Keratinocyte (primary cell): Measurements from ENCODE around the gene PIBF1. TPM values are rescaled to one million over a fixed set of nuclear protein-coding genes. Genes with fewer than 3 reads are reported as not detected.

Experiments
- DNase-seq: peaks from one replicate; pipeline ENCODE4 v3.0.0-alpha.2; 2011; ENCODE audit warnings: low read depth, missing footprints, low spot score
- FAIRE-seq: peaks from 2 replicates; lab custom pipeline; 2011; peaks lifted over from hg19 to GRCh38; lab: Jason Lieb, UNC
- H2AFZ ChIP-seq: 2 replicates; pipeline ENCODE4 v1.6.0; 2012; ENCODE audit warnings: low read length, control low read depth, inconsistent platforms; ENCODE audit not compliant: control insufficient read depth
- H3K27ac ChIP-seq: 2 replicates; pipeline ENCODE4 v1.5.1; 2011; ENCODE audit warnings: low read length; ENCODE audit not compliant: control insufficient read depth, insufficient read depth
- H3K27me3 ChIP-seq: 3 replicates; pipeline ENCODE4 v1.6.0; 2011; ENCODE audit warnings: low read length; ENCODE audit not compliant: control insufficient read depth, insufficient read depth; ENCODE audit errors: extremely low read depth
- H3K36me3 ChIP-seq, 2 experiments: 2 replicates in 1 of 2; 3 replicates in 1 of 2; pipeline ENCODE4 v1.5.1; 2011; ENCODE audit warnings: low read length in 2 of 2, mild to moderate bottlenecking in 1 of 2; ENCODE audit not compliant: control insufficient read depth in 2 of 2, insufficient read depth in 2 of 2; ENCODE audit errors: extremely low read depth in 1 of 2
- H3K4me1 ChIP-seq: 3 replicates; pipeline ENCODE4 v1.5.1; 2011; ENCODE audit warnings: low read length; ENCODE audit not compliant: control insufficient read depth, insufficient read depth; ENCODE audit errors: extremely low read depth
- H3K4me2 ChIP-seq: 3 replicates; pipeline ENCODE4 v1.6.0; 2011; ENCODE audit warnings: low read depth, low read length; ENCODE audit not compliant: control insufficient read depth, insufficient read depth; ENCODE audit errors: extremely low read depth
- H3K4me3 ChIP-seq, 3 experiments: fragments of 200-600 bp in 1 of 3; sonication (generic) in 1 of 3; 2 replicates in 2 of 3; 3 replicates in 1 of 3; pipeline ENCODE4 v1.5.1; 2011 to 2016; ENCODE audit warnings: low read length in 3 of 3, mild to moderate bottlenecking in 3 of 3, control low read depth in 2 of 3, inconsistent platforms in 1 of 3, low read depth in 1 of 3, mixed read lengths in 1 of 3, mixed run types in 1 of 3, moderate library complexity in 1 of 3; ENCODE audit not compliant: control insufficient read depth in 2 of 3, insufficient read depth in 2 of 3; ENCODE audit errors: extremely low read depth in 1 of 3
- H3K79me2 ChIP-seq: 2 replicates; pipeline ENCODE4 v1.6.0; 2012; ENCODE audit warnings: low read length; ENCODE audit not compliant: control insufficient read depth, insufficient read depth
- H3K9ac ChIP-seq: 3 replicates; pipeline ENCODE4 v1.6.0; 2011; ENCODE audit warnings: low read length; ENCODE audit not compliant: control insufficient read depth, insufficient read depth; ENCODE audit errors: extremely low read depth
- H3K9me1 ChIP-seq: 3 replicates; pipeline ENCODE4 v1.6.0; 2011; ENCODE audit warnings: low read length; ENCODE audit not compliant: control insufficient read depth, insufficient read depth; ENCODE audit errors: extremely low read depth
- H3K9me3 ChIP-seq: 2 replicates; pipeline ENCODE4 v1.5.1; 2012; ENCODE audit warnings: low read depth, low read length; ENCODE audit not compliant: control insufficient read depth
- H4K20me1 ChIP-seq: 3 replicates; pipeline ENCODE4 v1.6.0; 2011; ENCODE audit warnings: low read length; ENCODE audit not compliant: control insufficient read depth, insufficient read depth; ENCODE audit errors: extremely low read depth
- EZH2 ChIP-seq: IDR thresholded peaks from one replicate; pipeline ENCODE4 v1.6.1; 2012; ENCODE audit warnings: inconsistent platforms, mild to moderate bottlenecking, low read length, moderate library complexity
- dilution Hi-C: fragments of 300-500 bp; cut with MboI; formaldehyde crosslinking; loops from one replicate; pipeline ENCODE4 v1.7.0; 2020; ENCODE audit warnings: low sequenced_read_pairs; ENCODE audit not compliant: extremely low pct_ligation_motif_present
- polyA plus RNA-seq, 5 experiments: library from polyadenylated mRNA; depleted of rRNA in 3 of 5; stranded (reverse) in 3 of 5; stranded (forward) in 1 of 5; unstranded in 1 of 5; fragments of >200 nt; gene quantifications; 1 replicate in 1 of 5; 2 replicates in 3 of 5; 3 replicates in 1 of 5; pipeline versions ENCODE4 v1.2.1 to v1.2.3, GENCODE V29; 2011 to 2012; ENCODE audit warnings: missing spikeins in 2 of 5, low read depth in 1 of 5, low replicate concordance in 1 of 5
- TF ChIP-seq, protein P1 (sequence below), 3 experiments: IDR thresholded peaks in 1 of 3; conservative IDR thresholded peaks in 1 of 3; optimal IDR thresholded peaks in 1 of 3; 2 replicates in 2 of 3; 3 replicates in 1 of 3; pipeline versions ENCODE3 to v1.5.1; 2011; ENCODE audit warnings: low read length in 3 of 3, mild to moderate bottlenecking in 3 of 3, moderate library complexity in 2 of 3, control low read depth in 1 of 3, inconsistent platforms in 1 of 3; ENCODE audit not compliant: insufficient read depth in 2 of 3; ENCODE audit errors: extremely low read depth in 1 of 3

The PIBF1 gene
- polyA plus RNA-seq, 1 donor (not counting 4 experiments of a cell fraction or from before 2014, with no cell fraction given) = 9.1 TPM

DNA sequence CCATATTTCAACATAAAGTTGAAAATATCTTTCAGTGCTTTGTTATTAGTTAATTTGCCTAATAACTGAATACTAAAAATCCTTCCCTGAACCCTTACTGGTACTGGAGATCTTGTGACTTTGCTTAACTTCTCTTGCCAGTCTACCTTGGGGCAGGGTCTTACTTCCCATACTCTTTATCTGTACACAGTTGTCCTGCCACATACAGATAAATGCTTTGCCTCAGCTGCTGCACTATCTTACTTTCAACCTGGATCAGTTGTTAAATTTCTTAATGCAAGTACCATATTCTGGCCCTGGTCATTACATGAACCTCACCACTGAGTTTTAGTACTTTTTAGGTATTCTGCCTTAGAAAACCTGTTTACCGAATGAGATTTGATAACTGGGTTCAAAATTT, 107.6 kb downstream of the PIBF1 start:
- Histone ChIP-seq H3K36me3 (no peaks in the 10 kb centered on the region), H3K4me3 (no peak overlapping the region), H3K4me1 (peaks cover 2% of the 10 kb centered on the region), H3K27ac (no peak overlapping the region), H3K9me1 (no peaks in the 10 kb centered on the region), H2AFZ (no peak overlapping the region), H3K4me2 (no peak overlapping the region), H3K9ac (no peak overlapping the region), H4K20me1 (no peaks in the 10 kb centered on the region), H3K27me3 (no peaks in the 10 kb centered on the region), H3K9me3 (no peaks in the 10 kb centered on the region), H3K79me2 (no peaks in the 10 kb centered on the region)
- dilution Hi-C loops = no loop called here
- FAIRE-seq (no peak), DNase-seq (no peak)
- TF ChIP-seq EZH2 = no peak

- dilution Hi-C loops = no loop called here
- Histone ChIP-seq H3K27me3 (no peaks in the 10 kb centered on the region), H3K4me3 (no peak overlapping the region), H3K79me2 (no peaks in the 10 kb centered on the region), H3K4me1 (peaks cover 2% of the 10 kb centered on the region), H2AFZ (no peak overlapping the region), H3K9ac (no peak overlapping the region), H3K9me1 (no peaks in the 10 kb centered on the region), H3K27ac (no peak overlapping the region), H3K36me3 (no peaks in the 10 kb centered on the region), H4K20me1 (no peaks in the 10 kb centered on the region), H3K4me2 (no peak overlapping the region), H3K9me3 (no peaks in the 10 kb centered on the region)
- TF ChIP-seq, protein P1, sequence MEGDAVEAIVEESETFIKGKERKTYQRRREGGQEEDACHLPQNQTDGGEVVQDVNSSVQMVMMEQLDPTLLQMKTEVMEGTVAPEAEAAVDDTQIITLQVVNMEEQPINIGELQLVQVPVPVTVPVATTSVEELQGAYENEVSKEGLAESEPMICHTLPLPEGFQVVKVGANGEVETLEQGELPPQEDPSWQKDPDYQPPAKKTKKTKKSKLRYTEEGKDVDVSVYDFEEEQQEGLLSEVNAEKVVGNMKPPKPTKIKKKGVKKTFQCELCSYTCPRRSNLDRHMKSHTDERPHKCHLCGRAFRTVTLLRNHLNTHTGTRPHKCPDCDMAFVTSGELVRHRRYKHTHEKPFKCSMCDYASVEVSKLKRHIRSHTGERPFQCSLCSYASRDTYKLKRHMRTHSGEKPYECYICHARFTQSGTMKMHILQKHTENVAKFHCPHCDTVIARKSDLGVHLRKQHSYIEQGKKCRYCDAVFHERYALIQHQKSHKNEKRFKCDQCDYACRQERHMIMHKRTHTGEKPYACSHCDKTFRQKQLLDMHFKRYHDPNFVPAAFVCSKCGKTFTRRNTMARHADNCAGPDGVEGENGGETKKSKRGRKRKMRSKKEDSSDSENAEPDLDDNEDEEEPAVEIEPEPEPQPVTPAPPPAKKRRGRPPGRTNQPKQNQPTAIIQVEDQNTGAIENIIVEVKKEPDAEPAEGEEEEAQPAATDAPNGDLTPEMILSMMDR (optimal IDR thresholded peaks at IDR 0.05 in 1 of 3, IDR thresholded peaks at IDR 0.05 in 1 of 3, conservative IDR thresholded peaks at IDR 0.05 in 1 of 3; ENCODE audit: extremely low read depth in 1 of 3, insufficient read depth in 2 of 3, low read length in 3 of 3) = no peak
- no peak for TF ChIP-seq EZH2
- DNase-seq = no peak
- FAIRE-seq = no peak
Measured at GRCh38 chr13:72890546-72890945, 108.6 kb downstream of the PIBF1 start.

DNA sequence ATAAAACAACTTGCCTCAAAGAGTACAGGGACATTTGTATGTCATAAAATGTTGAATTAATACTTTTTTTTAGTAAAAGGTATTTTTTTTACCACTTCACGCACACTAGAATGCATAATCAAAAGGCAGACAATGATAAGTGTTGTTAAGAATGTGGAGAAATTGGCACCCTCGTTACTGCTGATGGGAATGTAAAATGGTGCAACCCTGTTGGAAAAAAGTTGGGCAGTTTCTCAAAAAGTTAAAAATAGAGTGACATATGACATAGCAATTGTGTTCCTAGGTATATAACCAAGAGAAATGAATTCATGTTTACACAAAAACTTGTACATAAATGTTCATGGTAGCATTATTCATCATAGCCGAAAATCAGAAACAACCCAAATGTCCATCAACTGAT, 109.5 kb downstream of the PIBF1 start:
- Histone ChIP-seq H4K20me1 (no peaks in the 10 kb centered on the region), H3K4me1 (peaks cover 2% of the 10 kb centered on the region), H3K4me2 (no peak overlapping the region), H3K27me3 (no peaks in the 10 kb centered on the region), H3K79me2 (no peaks in the 10 kb centered on the region), H3K9me3 (no peaks in the 10 kb centered on the region), H3K36me3 (peaks cover 1 to 4% of the 10 kb centered on the region in 2 experiments), H3K9ac (no peak overlapping the region), H3K4me3 (no peak overlapping the region), H2AFZ (no peak overlapping the region), H3K9me1 (no peaks in the 10 kb centered on the region), H3K27ac (no peak overlapping the region)
- no peak for TF ChIP-seq EZH2
- TF ChIP-seq, protein P1 (optimal IDR thresholded peaks at IDR 0.05 in 1 of 3, IDR thresholded peaks at IDR 0.05 in 1 of 3, conservative IDR thresholded peaks at IDR 0.05 in 1 of 3; ENCODE audit: extremely low read depth in 1 of 3, insufficient read depth in 2 of 3, low read length in 3 of 3) = no peak
- dilution Hi-C loops = no loop called here
- no peak for FAIRE-seq
- no peak for DNase-seq
